ENCODE data around the gene DENND1C.
"Not testable (repeated sequence)": the region's sequence is repeated elsewhere in the genome, so short reads cannot be mapped to it uniquely, and the experiment has no call there.

Gene DENND1C

GRCh38 chr19:6433663-6434062, 47.9 kb downstream of the DENND1C start, which contains the start of gene SLC25A41:
Gene SLC25A41, minus strand, starts transcription at chr19:6433763. Its CDS starts 70 bp downstream, at chr19:6433693.
- TF ChIP-seq, protein P1, sequence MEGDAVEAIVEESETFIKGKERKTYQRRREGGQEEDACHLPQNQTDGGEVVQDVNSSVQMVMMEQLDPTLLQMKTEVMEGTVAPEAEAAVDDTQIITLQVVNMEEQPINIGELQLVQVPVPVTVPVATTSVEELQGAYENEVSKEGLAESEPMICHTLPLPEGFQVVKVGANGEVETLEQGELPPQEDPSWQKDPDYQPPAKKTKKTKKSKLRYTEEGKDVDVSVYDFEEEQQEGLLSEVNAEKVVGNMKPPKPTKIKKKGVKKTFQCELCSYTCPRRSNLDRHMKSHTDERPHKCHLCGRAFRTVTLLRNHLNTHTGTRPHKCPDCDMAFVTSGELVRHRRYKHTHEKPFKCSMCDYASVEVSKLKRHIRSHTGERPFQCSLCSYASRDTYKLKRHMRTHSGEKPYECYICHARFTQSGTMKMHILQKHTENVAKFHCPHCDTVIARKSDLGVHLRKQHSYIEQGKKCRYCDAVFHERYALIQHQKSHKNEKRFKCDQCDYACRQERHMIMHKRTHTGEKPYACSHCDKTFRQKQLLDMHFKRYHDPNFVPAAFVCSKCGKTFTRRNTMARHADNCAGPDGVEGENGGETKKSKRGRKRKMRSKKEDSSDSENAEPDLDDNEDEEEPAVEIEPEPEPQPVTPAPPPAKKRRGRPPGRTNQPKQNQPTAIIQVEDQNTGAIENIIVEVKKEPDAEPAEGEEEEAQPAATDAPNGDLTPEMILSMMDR (IDR thresholded peaks at IDR 0.05), result no peak
- Mint-ChIP-seq H3K4me3 (no peak within 1 kb of the TSS), H3K27ac (no peak within 1 kb of the TSS)

GRCh38 chr19:6433165-6433564, 48.4 kb downstream of the DENND1C start:
- Mint-ChIP-seq H3K27me3 (ENCODE audit: low read depth, poor library complexity) (peaks cover 41% of the 10 kb centered on the region), H3K4me1 (no peaks in the 10 kb centered on the region), H3K36me3 (ENCODE audit: low read depth) (no peaks in the 10 kb centered on the region), H3K27ac (no peak overlapping the region), H3K4me3 (no peak overlapping the region), H3K9me3 (no peaks in the 10 kb centered on the region)
- no peak for DNase-seq
- TF ChIP-seq, protein P1 (IDR thresholded peaks at IDR 0.05), result no peak

More at GRCh38 chr19:6433663-6434062, 47.9 kb downstream of the DENND1C start, which contains the start of gene SLC25A41:
- Mint-ChIP-seq H3K36me3 (ENCODE audit: low read depth) (no peaks in the 10 kb centered on the region), H3K27me3 (ENCODE audit: low read depth, poor library complexity) (peaks cover 46% of the 10 kb centered on the region), H3K4me1 (no peaks in the 10 kb centered on the region), H3K9me3 (no peaks in the 10 kb centered on the region)
- no peak for DNase-seq

- H3K36me3 Mint-ChIP-seq (ENCODE audit: low read depth), result no peaks in the 10 kb centered on the region
- TF ChIP-seq, protein P1 (IDR thresholded peaks at IDR 0.05), result no peak
These were observed 49.7 kb downstream of the DENND1C start for GRCh38 chr19:6431891-6432290.

DNA sequence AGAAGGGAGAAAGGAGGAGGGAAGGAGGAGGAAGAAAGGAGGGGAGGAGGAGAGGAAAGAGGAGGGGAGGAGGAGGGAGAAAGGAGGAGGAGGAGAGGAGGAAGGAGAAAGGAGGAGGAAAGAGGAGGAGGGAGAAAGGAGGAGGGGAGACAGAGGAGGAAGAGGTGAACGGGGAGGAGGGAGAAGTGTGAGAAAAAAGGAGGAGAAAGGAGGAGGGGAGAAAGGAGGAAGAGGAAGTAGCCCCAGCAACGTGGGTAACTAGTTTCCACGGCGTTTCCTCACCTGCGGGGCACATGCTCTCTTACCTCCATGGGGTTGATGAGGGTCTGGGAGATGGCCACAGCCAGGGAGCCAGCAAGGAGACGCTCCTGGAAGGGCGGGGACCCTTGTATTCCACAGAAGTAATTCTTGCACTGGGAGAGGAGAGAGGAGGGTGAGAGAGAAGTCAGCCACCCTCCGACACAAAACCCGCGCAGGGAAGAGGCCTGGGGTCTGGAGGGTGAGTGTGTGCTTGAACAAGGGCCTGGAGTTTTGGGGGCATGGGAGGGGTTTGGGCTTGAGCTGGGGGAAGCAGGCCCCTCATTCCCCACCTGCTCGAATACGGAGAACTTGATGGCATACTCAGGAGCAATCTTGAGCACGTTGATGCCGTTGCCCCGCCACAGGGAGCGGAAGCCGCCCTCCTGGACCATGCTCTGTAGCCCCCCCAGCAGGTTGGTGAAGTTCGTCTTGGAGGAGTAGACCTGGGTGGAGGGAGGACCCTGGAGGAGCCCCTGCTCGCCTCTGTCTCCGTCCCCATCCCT, 52.0 kb downstream of the DENND1C start:
- H3K27ac Mint-ChIP-seq, result no peak overlapping the region
- H3K27me3 Mint-ChIP-seq (ENCODE audit: low read depth, poor library complexity), result peaks cover 47% of the 10 kb centered on the region
- H3K4me3 Mint-ChIP-seq, result no peak overlapping the region
- no peaks in the 10 kb centered on the region for H3K36me3 Mint-ChIP-seq (ENCODE audit: low read depth)
- no peaks in the 10 kb centered on the region for H3K4me1 Mint-ChIP-seq
- H3K9me3 Mint-ChIP-seq, result peaks cover 9% of the 10 kb centered on the region
- TF ChIP-seq, protein P1 (IDR thresholded peaks at IDR 0.05), result no peak
- DNase-seq, result no peak

More at GRCh38 chr19:6431891-6432290, 49.7 kb downstream of the DENND1C start:
- DNase-seq, result no peak
- Mint-ChIP-seq H3K27ac (no peak overlapping the region), H3K4me1 (no peaks in the 10 kb centered on the region), H3K9me3 (no peaks in the 10 kb centered on the region), H3K4me3 (no peak overlapping the region), H3K27me3 (ENCODE audit: low read depth, poor library complexity) (peaks cover 44% of the 10 kb centered on the region)

DNA sequence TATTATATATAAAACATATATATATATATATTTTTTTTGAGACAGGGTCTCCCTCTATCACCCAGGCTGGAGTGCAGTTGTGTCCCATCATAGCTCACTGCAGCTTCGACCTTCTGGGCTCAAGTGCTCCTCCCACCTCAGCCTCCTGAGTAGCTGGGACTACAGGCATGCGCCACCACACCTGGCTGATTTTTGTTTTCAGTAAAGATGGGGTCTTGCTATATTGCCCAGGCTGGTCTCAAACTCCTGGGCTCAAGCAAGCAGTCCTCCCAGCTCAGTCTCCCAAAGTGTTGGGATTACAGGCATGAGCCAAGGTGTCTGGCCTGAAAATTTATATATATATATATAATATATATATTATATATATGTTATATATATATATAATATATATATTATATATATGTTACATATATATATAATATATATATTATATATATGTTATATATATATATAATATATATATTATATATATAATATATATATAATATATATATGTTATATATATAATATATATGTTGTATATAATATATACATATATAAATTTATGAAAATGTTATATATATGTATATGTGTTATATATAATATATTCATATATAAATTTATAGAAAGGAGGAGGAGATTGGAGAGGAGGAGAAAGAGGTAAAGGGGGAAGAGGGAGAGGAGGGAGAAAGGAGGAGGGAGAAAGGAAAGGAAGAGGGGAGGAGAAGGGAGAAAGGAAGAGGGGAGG, 52.7 kb downstream of the DENND1C start:
- H3K36me3 Mint-ChIP-seq (ENCODE audit: low read depth); DNase-seq; H3K9me3 Mint-ChIP-seq; H3K4me3 Mint-ChIP-seq; H3K27ac Mint-ChIP-seq; H3K4me1 Mint-ChIP-seq: not testable (repeated sequence)
- peaks cover 43% of the 10 kb centered on the region for H3K27me3 Mint-ChIP-seq (ENCODE audit: low read depth, poor library complexity)

- TF ChIP-seq, protein P1 (IDR thresholded peaks at IDR 0.05), result no peak
- Mint-ChIP-seq H3K36me3 (ENCODE audit: low read depth) (peaks cover 9% of the 10 kb centered on the region), H3K9me3 (peaks cover 9% of the 10 kb centered on the region), H3K4me3 (no peak overlapping the region), H3K27ac (no peak overlapping the region), H3K4me1 (peaks cover 18% of the 10 kb centered on the region), H3K27me3 (ENCODE audit: low read depth, poor library complexity) (peaks cover 37% of the 10 kb centered on the region)
- DNase-seq, result no peak
These were observed 54.5 kb downstream of the DENND1C start for GRCh38 chr19:6427131-6427530.
